H1 (cell line): ENCODE results near the gene TBX2.

Experiments used
- CHD1 ChIP-seq: IDR thresholded peaks from 2 replicates; pipeline ENCODE4 v1.6.1; 2012; ENCODE audit warnings: low read depth, low read length, improper control_type of control experiment
- EGR1 ChIP-seq: IDR thresholded peaks from 2 replicates; pipeline ENCODE4 v1.6.1; 2011; ENCODE audit warnings: low read depth, low read length, borderline replicate concordance
- HDAC2 ChIP-seq, 2 experiments: fragments of 300-600 bp in 1 of 2; sonication (generic) in 1 of 2; IDR thresholded peaks; 2 replicates each; pipeline ENCODE4 v1.6.1; 2011 to 2012; ENCODE audit warnings: low read depth in 2 of 2, low read length in 2 of 2, mild to moderate bottlenecking in 2 of 2, moderate library complexity in 2 of 2, borderline replicate concordance in 1 of 2, inconsistent platforms in 1 of 2
- JUN ChIP-seq: IDR thresholded peaks from 2 replicates; pipeline ENCODE4 v1.6.1; 2011; ENCODE audit warnings: low read depth, mild to moderate bottlenecking, improper control_type of control experiment, low read length
- JUND ChIP-seq: IDR thresholded peaks from 2 replicates; pipeline ENCODE4 v1.6.1; 2011; ENCODE audit warnings: mild to moderate bottlenecking, improper control_type of control experiment, low read length
- POLR2A ChIP-seq, 2 experiments: IDR thresholded peaks; 1 replicate in 1 of 2; 2 replicates in 1 of 2; pipeline ENCODE4 v1.6.1; 2011; ENCODE audit warnings: low read depth in 2 of 2, low read length in 2 of 2, mild to moderate bottlenecking in 2 of 2; ENCODE audit errors: control extremely low read depth in 1 of 2
- RXRA ChIP-seq: IDR thresholded peaks from 2 replicates; pipeline ENCODE4 v1.6.1; 2011; ENCODE audit warnings: low read depth, mild to moderate bottlenecking, low read length, moderate library complexity; ENCODE audit not compliant: insufficient read depth
- YY1 ChIP-seq: IDR thresholded peaks from 2 replicates; pipeline ENCODE4 v1.6.1; 2011; ENCODE audit warnings: low read depth, mild to moderate bottlenecking, low read length
- ZNF274 ChIP-seq: IDR thresholded peaks from 2 replicates; pipeline ENCODE4 v1.7.0; 2012; ENCODE audit warnings: low read length, borderline replicate concordance; ENCODE audit errors: extremely low read depth

- TF ChIP-seq ZNF274 = no peak
- 0 out of 2 replicates have a peak, but pooled peaks have one; percentile 37 for TF ChIP-seq YY1
- no peak for TF ChIP-seq RXRA
- TF ChIP-seq JUN = no peak
- no peak for TF ChIP-seq CHD1
- no peak for TF ChIP-seq JUND
- TF ChIP-seq EGR1 = no peak
- no peak for TF ChIP-seq POLR2A (IDR thresholded peaks at IDR 0.05; ENCODE audit: control extremely low read depth in 1 of 2, low read depth in 2 of 2, low read length in 2 of 2)
- TF ChIP-seq HDAC2 (IDR thresholded peaks at IDR 0.05; ENCODE audit: borderline replicate concordance in 1 of 2, low read depth in 2 of 2, low read length in 2 of 2) = no peak
Measured at GRCh38 chr17:61443475-61443882, 43.8 kb downstream of the TBX2 start.
